SK-N-SH (cell line): Measurements from ENCODE around the gene GAS7. TPM values are rescaled to one million over a fixed set of nuclear protein-coding genes. Genes with fewer than 3 reads are reported as not detected.

Experiments used
- CTCF ChIA-PET: fragments of 300-600, 350-600 bp; formaldehyde crosslinking; extraction: SDS; loops from one replicate; lab custom pipeline; 2021; lab: Yijun Ruan, JAX
- POLR2A ChIA-PET: fragments of 350-600 bp; sonication (Branson Sonifier 250); formaldehyde crosslinking; extraction: SDS; loops from one replicate; lab custom pipeline; 2020; ENCODE audit warnings: antibody characterized with exemption, inconsistent platforms; lab: Yijun Ruan, JAX
- DNase-seq: peaks from one replicate; pipeline ENCODE4 v3.0.0; 2012
- H2AFZ ChIP-seq: fragments of 200-600 bp; sonication (generic); 2 replicates; pipeline ENCODE4 v1.8.1; 2016; ENCODE audit warnings: antibody characterized with exemption, mild to moderate bottlenecking, low read depth
- H3F3A ChIP-seq: fragments of 200-600 bp; sonication (generic); replicated peaks from 2 replicates; pipeline ENCODE3; 2016; ENCODE audit warnings: antibody characterized with exemption, mild to moderate bottlenecking; ENCODE audit not compliant: insufficient read depth
- H3K27ac ChIP-seq, 2 experiments: fragments of 200-500 bp in 1 of 2; fragments of 200-600 bp in 1 of 2; sonication (Bioruptor generic) in 1 of 2; sonication (generic), shearing (Covaris generic) in 1 of 2; 2 replicates each; pipeline versions ENCODE4 v1.5.1 to v1.6.1; 2014 to 2016; ENCODE audit warnings: low read depth in 2 of 2, inconsistent platforms in 1 of 2, low read length in 1 of 2, mild to moderate bottlenecking in 1 of 2, mixed read lengths in 1 of 2
- H3K27me3 ChIP-seq: fragments of 200-600 bp; sonication (generic), shearing (Covaris generic); 2 replicates; pipeline ENCODE4 v1.6.1; 2016; ENCODE audit warnings: mixed run types; ENCODE audit not compliant: insufficient read depth
- H3K36me3 ChIP-seq, 2 experiments: fragments of 200-500 bp in 1 of 2; fragments of 200-600 bp in 1 of 2; sonication (Bioruptor generic) in 1 of 2; sonication (generic) in 1 of 2; replicated peaks in 1 of 2; 2 replicates each; pipeline versions ENCODE3 to v1.5.1; 2014 to 2016; ENCODE audit warnings: low read length in 1 of 2, mild to moderate bottlenecking in 1 of 2; ENCODE audit not compliant: insufficient read depth in 2 of 2, control insufficient read depth in 1 of 2
- H3K4me1 ChIP-seq, 2 experiments: fragments of 200-500 bp in 1 of 2; fragments of 200-600 bp in 1 of 2; sonication (Bioruptor generic) in 1 of 2; sonication (generic), shearing (Covaris generic) in 1 of 2; 2 replicates each; pipeline versions ENCODE4 v1.5.1 to v1.6.1; 2014 to 2016; ENCODE audit warnings: low read depth in 1 of 2, low read length in 1 of 2, mixed run types in 1 of 2; ENCODE audit not compliant: insufficient read depth in 2 of 2, control insufficient read depth in 1 of 2
- H3K4me2 ChIP-seq: fragments of 200-600 bp; sonication (generic), shearing (Covaris generic); 2 replicates; pipeline ENCODE4 v1.6.1; 2017; ENCODE audit warnings: mixed run types
- H3K4me3 ChIP-seq, 2 experiments: fragments of 200-500 bp in 1 of 2; fragments of 200-600 bp in 1 of 2; sonication (Bioruptor generic) in 1 of 2; sonication (generic), shearing (Covaris generic) in 1 of 2; 2 replicates each; pipeline versions ENCODE4 v1.5.1 to v1.8.1; 2014 to 2016; ENCODE audit warnings: low read depth in 2 of 2, inconsistent platforms in 1 of 2, low read length in 1 of 2, mild to moderate bottlenecking in 1 of 2, mixed read lengths in 1 of 2, moderate library complexity in 1 of 2
- H3K79me2 ChIP-seq: fragments of 200-600 bp; sonication (generic); 2 replicates; pipeline ENCODE4 v1.8.1; 2017; ENCODE audit warnings: mild to moderate bottlenecking; ENCODE audit not compliant: insufficient read depth
- H3K9ac ChIP-seq: fragments of 200-600 bp; sonication (generic); 2 replicates; pipeline ENCODE4 v1.6.1; 2017; ENCODE audit warnings: mixed run types
- H3K9me2 ChIP-seq: fragments of 200-600 bp; sonication (generic); 2 replicates; pipeline ENCODE4 v1.6.1; 2017; ENCODE audit warnings: mixed run types
- H3K9me3 ChIP-seq: fragments of 200-600 bp; sonication (generic); 2 replicates; pipeline ENCODE4 v1.6.1; 2017; ENCODE audit warnings: mixed run types, mild to moderate bottlenecking, moderate library complexity
- H4K20me1 ChIP-seq: fragments of 200-600 bp; sonication (generic); 2 replicates; pipeline ENCODE4 v1.6.1; 2017; ENCODE audit warnings: mild to moderate bottlenecking, mixed run types; ENCODE audit not compliant: insufficient read depth
- CTCF ChIP-seq: fragments of 200-600 bp; sonication (generic); IDR thresholded peaks from 2 replicates; pipeline ENCODE4 v1.6.1; 2017; ENCODE audit warnings: antibody characterized with exemption, mild to moderate bottlenecking, moderate library complexity
- EP300 ChIP-seq, 2 experiments: IDR thresholded peaks; 2 replicates each; pipeline versions ENCODE4 v1.4.0 to v1.6.1; 2012; ENCODE audit warnings: borderline replicate concordance in 1 of 2, low read depth in 1 of 2, low read length in 1 of 2
- EZH2phosphoT487 ChIP-seq: fragments of 200-600 bp; sonication (generic); IDR thresholded peaks from 2 replicates; pipeline ENCODE4 v1.6.1; 2017; ENCODE audit warnings: low read depth, mixed run types, mild to moderate bottlenecking, antibody characterized with exemption, moderate library complexity, borderline replicate concordance
- FOXJ3 ChIP-seq: sonication (generic); formaldehyde crosslinking; IDR thresholded peaks from 2 replicates; pipeline ENCODE4 v1.5.1; 2020; ENCODE audit warnings: mild to moderate bottlenecking, missing genetic modification reagents
- JUND ChIP-seq: IDR thresholded peaks from 2 replicates; pipeline ENCODE4 v1.4.0; 2012
- RCOR1 ChIP-seq: fragments of 150-350 bp; IDR thresholded peaks from 2 replicates; pipeline ENCODE4 v1.6.1; 2017; ENCODE audit warnings: antibody characterized with exemption, low read length
- RXRA ChIP-seq: IDR thresholded peaks from 2 replicates; pipeline ENCODE4 v1.4.0; 2012; ENCODE audit warnings: low read depth, mild to moderate bottlenecking, borderline replicate concordance
- SIN3A ChIP-seq: IDR thresholded peaks from 2 replicates; pipeline ENCODE4 v1.6.1; 2012; ENCODE audit warnings: low read depth, mild to moderate bottlenecking, low read length, moderate library complexity, borderline replicate concordance
- SMC3 ChIP-seq: IDR thresholded peaks from 2 replicates; pipeline ENCODE4 v1.6.1; 2012; ENCODE audit warnings: low read depth, low read length, improper control_type of control experiment
- TAF1 ChIP-seq: IDR thresholded peaks from 2 replicates; pipeline ENCODE4 v1.6.1; 2012; ENCODE audit warnings: low read depth, mild to moderate bottlenecking, low read length, moderate library complexity, borderline replicate concordance
- TCF12 ChIP-seq: IDR thresholded peaks from 2 replicates; pipeline ENCODE4 v1.4.0; 2012
- USF2 ChIP-seq: fragments of 150-350 bp; IDR thresholded peaks from 2 replicates; pipeline ENCODE4 v1.6.1; 2017; ENCODE audit warnings: antibody characterized with exemption, low read length, low read depth, borderline replicate concordance
- WGBS: methylation state at CpG from one replicate; pipeline ENCODE4 v1.1.6; 2017; ENCODE audit warnings: low lambda C conversion rate; 5-methylcytosine and 5-hydroxymethylcytosine counted together
- polyA plus RNA-seq, 3 experiments: library from polyadenylated mRNA; depleted of rRNA; stranded (reverse); fragments of >200 nt; gene quantifications; 2 replicates each; pipeline ENCODE4 v1.2.3, GENCODE V29; 2012

GAS7 gene
- polyA plus RNA-seq, 1 of the 3 experiments (the other 2 are of a cell fraction) = 0.12 TPM

GRCh38 chr17:10193632-10194031 lies 4.8 kb downstream of the GAS7 start:
- WGBS = 18% methylated on average over 2 of the region's 2 CpGs
- H3K9ac ChIP-seq = no peak overlapping the region
- H3K9me3 ChIP-seq = no peaks in the 10 kb centered on the region
- H3F3A ChIP-seq = no peaks in the 10 kb centered on the region
- no peaks in the 10 kb centered on the region for H4K20me1 ChIP-seq
- no peak overlapping the region for H3K27ac ChIP-seq
- no peak for TF ChIP-seq TAF1
- TF ChIP-seq TCF12 = no peak
- TF ChIP-seq USF2 = no peak
- TF ChIP-seq EP300 (IDR thresholded peaks at IDR 0.05; ENCODE audit: borderline replicate concordance in 1 of 2, low read depth in 1 of 2, low read length in 1 of 2) = no peak
- no peak for TF ChIP-seq RXRA
- no peak for TF ChIP-seq RCOR1
- TF ChIP-seq EZH2phosphoT487 = no peak
- TF ChIP-seq JUND = no peak
- no peak for TF ChIP-seq SIN3A
- no peak for TF ChIP-seq SMC3
- no peak overlapping the region for H3K4me2 ChIP-seq
- H3K79me2 ChIP-seq = no peaks in the 10 kb centered on the region
- no peak for DNase-seq
- peaks cover 38% of the 10 kb centered on the region for H3K27me3 ChIP-seq
- ChIA-PET POLR2A (no interaction called here), CTCF (no interaction called here)
- H3K4me1 ChIP-seq = no peaks in the 10 kb centered on the region
- no peaks in the 10 kb centered on the region for H3K36me3 ChIP-seq
- H3K9me2 ChIP-seq = no peaks in the 10 kb centered on the region
- no peak overlapping the region for H2AFZ ChIP-seq
- H3K4me3 ChIP-seq = no peak overlapping the region

- ChIA-PET POLR2A (no interaction called here), CTCF (no interaction called here)
- H3K4me2 ChIP-seq = no peak overlapping the region
- H3K9ac ChIP-seq = no peak overlapping the region
- no peaks in the 10 kb centered on the region for H3K79me2 ChIP-seq
- H4K20me1 ChIP-seq = no peaks in the 10 kb centered on the region
- H2AFZ ChIP-seq = no peak overlapping the region
- 31% methylated on average over 2 of the region's 2 CpGs for WGBS
- DNase-seq = no peak
- H3K4me3 ChIP-seq = no peak overlapping the region
- H3K27ac ChIP-seq = no peak overlapping the region
- no peaks in the 10 kb centered on the region for H3K9me2 ChIP-seq
- no peaks in the 10 kb centered on the region for H3K4me1 ChIP-seq
- peaks cover 41% of the 10 kb centered on the region for H3K27me3 ChIP-seq
- H3K36me3 ChIP-seq = no peaks in the 10 kb centered on the region
- H3K9me3 ChIP-seq = no peaks in the 10 kb centered on the region
- no peaks in the 10 kb centered on the region for H3F3A ChIP-seq
- TF ChIP-seq CTCF = no peak
- TF ChIP-seq RXRA = no peak
- no peak for TF ChIP-seq TAF1
- no peak for TF ChIP-seq FOXJ3 (CRISPR knock-in tag)
- TF ChIP-seq, all 33 proteins: peak for 0
Observed at GRCh38 chr17:10192972-10193371, 5.4 kb downstream of the GAS7 start.
